ENCODE results near the gene CD59. TPM values are rescaled to one million over a fixed set of nuclear protein-coding genes. Genes with fewer than 3 reads are reported as not detected.

CD59 gene
- total RNA-seq, 3 donors from 2014 or later (not counting 1 experiment from before 2014, with no cell fraction given), result 25.0 to 29.4 (median 26.4) TPM

GRCh38 chr11:33694346-33695050 is 41.7 kb downstream of the CD59 start:
- no peaks in the 10 kb centered on the region for H3K36me3 Mint-ChIP-seq

GRCh38 chr11:33692541-33692940 is 43.7 kb downstream of the CD59 start:
- Histone ChIP-seq H3K27me3 (ENCODE audit: control insufficient read depth, insufficient read depth, low read length) (no peaks in the 10 kb centered on the region), H3K36me3 (ENCODE audit: control insufficient read depth, insufficient read depth, low read length) (no peaks in the 10 kb centered on the region), H3K4me3 (ENCODE audit: low read length) (no peak overlapping the region), H3K4me1 (ENCODE audit: control insufficient read depth, insufficient read depth, low read length) (no peaks in the 10 kb centered on the region), H3K9me3 (ENCODE audit: control insufficient read depth, insufficient read depth, low read length) (no peaks in the 10 kb centered on the region), H3K27ac (ENCODE audit: low read length) (no peak overlapping the region)
- ATAC-seq (no peak), DNase-seq (no peak)
- no peak overlapping the region for H3K4me3 Mint-ChIP-seq
- peaks cover 17 to 22% of the 10 kb centered on the region in 2 donors for H3K27me3 Mint-ChIP-seq (ENCODE audit: low read depth in 2 of 2)
- H3K9me3 Mint-ChIP-seq, result no peaks in the 10 kb centered on the region
- 82% methylated on average over 3 of the region's 5 CpGs for WGBS (ENCODE audit: insufficient coverage)
- H3K36me3 Mint-ChIP-seq, result no peaks in the 10 kb centered on the region
- intact Hi-C loops (cut with micrococcal nuclease), result no loop called here
- no peak overlapping the region for H3K27ac Mint-ChIP-seq
- no peaks in the 10 kb centered on the region for H3K4me1 Mint-ChIP-seq
- no peak for TF ChIP-seq CTCF (IDR thresholded peaks at IDR 0.05)

More at GRCh38 chr11:33694346-33695050, 41.7 kb downstream of the CD59 start:
- Mint-ChIP-seq H3K27me3 (ENCODE audit: low read depth in 2 of 2) (peaks cover 22 to 25% of the 10 kb centered on the region in 2 donors), H3K4me3 (no peak overlapping the region), H3K9me3 (no peaks in the 10 kb centered on the region), H3K4me1 (peaks cover 0 to 1% of the 10 kb centered on the region in 2 donors), H3K27ac (no peak overlapping the region)
- intact Hi-C loops (cut with micrococcal nuclease), result no loop called here
- Histone ChIP-seq H3K27ac (ENCODE audit: low read length) (no peak overlapping the region), H3K4me3 (ENCODE audit: low read length) (no peak overlapping the region), H3K27me3 (ENCODE audit: control insufficient read depth, insufficient read depth, low read length) (no peaks in the 10 kb centered on the region), H3K9me3 (ENCODE audit: control insufficient read depth, insufficient read depth, low read length) (no peaks in the 10 kb centered on the region), H3K4me1 (ENCODE audit: control insufficient read depth, insufficient read depth, low read length) (no peaks in the 10 kb centered on the region), H3K36me3 (ENCODE audit: control insufficient read depth, insufficient read depth, low read length) (no peaks in the 10 kb centered on the region)
- DNase-seq (no peak), ATAC-seq (no peak)
- no peak for TF ChIP-seq CTCF (IDR thresholded peaks at IDR 0.05)
- WGBS (ENCODE audit: insufficient coverage), result 79% methylated on average over 4 of the region's 4 CpGs

- no peak overlapping the region for H3K27ac Mint-ChIP-seq
- H3K36me3 Mint-ChIP-seq, result no peaks in the 10 kb centered on the region
- H3K4me3 ChIP-seq (ENCODE audit: low read length), result no peak overlapping the region
- ATAC-seq (no peak), DNase-seq (no peak)
- no peak overlapping the region for H3K4me3 Mint-ChIP-seq
- TF ChIP-seq CTCF (IDR thresholded peaks at IDR 0.05), result no peak
- no peaks in the 10 kb centered on the region for H3K27me3 ChIP-seq (ENCODE audit: control insufficient read depth, insufficient read depth, low read length)
- WGBS (ENCODE audit: insufficient coverage), result 85% methylated on average over 9 of the region's 9 CpGs
- no peaks in the 10 kb centered on the region for H3K9me3 Mint-ChIP-seq
- no peak overlapping the region for H3K27ac ChIP-seq (ENCODE audit: low read length)
- H3K9me3 ChIP-seq (ENCODE audit: control insufficient read depth, insufficient read depth, low read length), result no peaks in the 10 kb centered on the region
- H3K4me1 ChIP-seq (ENCODE audit: control insufficient read depth, insufficient read depth, low read length), result no peaks in the 10 kb centered on the region
- no peaks in the 10 kb centered on the region for H3K36me3 ChIP-seq (ENCODE audit: control insufficient read depth, insufficient read depth, low read length)
- intact Hi-C loops (cut with micrococcal nuclease), result no loop called here
- H3K4me1 Mint-ChIP-seq, result no peaks in the 10 kb centered on the region
- H3K27me3 Mint-ChIP-seq (ENCODE audit: low read depth in 2 of 2), result peaks cover 12 to 17% of the 10 kb centered on the region in 2 donors
Measured at GRCh38 chr11:33692013-33692504, 44.2 kb downstream of the CD59 start.
